WERI-Rb-1 (cell line): ENCODE measurements around the gene RUFY4.

Experiments used
- DNase-seq: peaks from one replicate; pipeline ENCODE4 v3.0.0-alpha.2; 2020
- H3K27ac ChIP-seq: fragments of 250-450 bp; sonication (Bioruptor Pico); 2 replicates; pipeline ENCODE4 v1.5.1; 2020; ENCODE audit warnings: mild to moderate bottlenecking, moderate library complexity
- H3K27me3 ChIP-seq: fragments of 250-450 bp; sonication (Bioruptor Pico); 2 replicates; pipeline ENCODE4 v1.5.1; 2021; ENCODE audit warnings: mild to moderate bottlenecking, low read depth, moderate library complexity; ENCODE audit not compliant: insufficient read depth, severe bottlenecking
- H3K36me3 ChIP-seq: fragments of 250-450 bp; sonication (Bioruptor Pico); 2 replicates; pipeline ENCODE4 v1.5.1; 2020; ENCODE audit warnings: mild to moderate bottlenecking, moderate library complexity
- H3K4me3 ChIP-seq: 2 replicates; pipeline ENCODE4 v1.5.1; 2011; ENCODE audit warnings: low read depth, mild to moderate bottlenecking, control low read depth, low read length
- H3K9me3 ChIP-seq: fragments of 250-450 bp; sonication (Bioruptor Pico); 2 replicates; pipeline ENCODE4 v1.5.1; 2021; ENCODE audit warnings: mild to moderate bottlenecking, moderate library complexity; ENCODE audit not compliant: severe bottlenecking
- TF ChIP-seq, protein P1 (sequence below): IDR thresholded peaks from 2 replicates; pipeline ENCODE4 v1.5.1; 2011; ENCODE audit warnings: low read depth, mild to moderate bottlenecking, control low read depth, inconsistent platforms, low read length

Gene RUFY4

DNA sequence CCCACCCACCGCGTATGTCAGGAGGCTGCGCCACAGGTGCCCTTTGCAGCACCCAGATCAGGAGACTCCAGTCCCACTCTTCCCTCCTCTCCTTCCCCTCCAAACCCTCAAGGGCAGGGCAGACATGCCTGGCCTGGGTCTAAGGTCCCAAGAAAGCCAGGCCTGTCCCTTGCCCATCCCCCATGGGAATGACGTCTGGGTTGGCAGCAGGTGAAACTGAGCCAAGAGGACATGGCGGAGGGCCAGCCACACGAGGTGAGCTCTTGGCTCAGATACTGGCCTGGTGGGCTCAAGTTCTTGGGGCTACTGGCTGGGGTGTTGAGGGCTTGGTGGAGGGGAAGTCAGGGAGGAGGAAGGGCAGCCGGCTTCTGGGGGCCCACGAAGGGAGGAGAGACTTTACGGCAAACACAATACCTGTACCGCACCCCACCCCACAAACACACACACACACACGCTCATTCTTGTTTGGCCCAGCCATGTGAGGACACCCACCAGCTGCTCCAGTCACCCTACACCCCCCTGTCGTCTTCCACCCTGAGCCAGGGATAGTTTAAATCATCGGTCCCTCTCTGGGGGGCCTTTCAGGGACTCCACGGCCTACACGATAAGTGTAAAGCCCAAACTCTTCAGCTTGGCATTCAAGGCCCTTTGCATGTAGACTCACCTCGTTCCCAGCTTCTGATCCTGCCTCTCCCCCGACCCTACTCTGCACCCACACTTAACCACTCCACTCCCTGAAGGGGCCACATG lies 42.2 kb upstream of the RUFY4 start:
- DNase-seq, result no peak
- no peaks in the 10 kb centered on the region for H3K9me3 ChIP-seq
- no peaks in the 10 kb centered on the region for H3K27me3 ChIP-seq
- no peaks in the 10 kb centered on the region for H3K36me3 ChIP-seq
- H3K4me3 ChIP-seq, result no peak overlapping the region
- H3K27ac ChIP-seq, result no peak overlapping the region
- TF ChIP-seq, protein P1, sequence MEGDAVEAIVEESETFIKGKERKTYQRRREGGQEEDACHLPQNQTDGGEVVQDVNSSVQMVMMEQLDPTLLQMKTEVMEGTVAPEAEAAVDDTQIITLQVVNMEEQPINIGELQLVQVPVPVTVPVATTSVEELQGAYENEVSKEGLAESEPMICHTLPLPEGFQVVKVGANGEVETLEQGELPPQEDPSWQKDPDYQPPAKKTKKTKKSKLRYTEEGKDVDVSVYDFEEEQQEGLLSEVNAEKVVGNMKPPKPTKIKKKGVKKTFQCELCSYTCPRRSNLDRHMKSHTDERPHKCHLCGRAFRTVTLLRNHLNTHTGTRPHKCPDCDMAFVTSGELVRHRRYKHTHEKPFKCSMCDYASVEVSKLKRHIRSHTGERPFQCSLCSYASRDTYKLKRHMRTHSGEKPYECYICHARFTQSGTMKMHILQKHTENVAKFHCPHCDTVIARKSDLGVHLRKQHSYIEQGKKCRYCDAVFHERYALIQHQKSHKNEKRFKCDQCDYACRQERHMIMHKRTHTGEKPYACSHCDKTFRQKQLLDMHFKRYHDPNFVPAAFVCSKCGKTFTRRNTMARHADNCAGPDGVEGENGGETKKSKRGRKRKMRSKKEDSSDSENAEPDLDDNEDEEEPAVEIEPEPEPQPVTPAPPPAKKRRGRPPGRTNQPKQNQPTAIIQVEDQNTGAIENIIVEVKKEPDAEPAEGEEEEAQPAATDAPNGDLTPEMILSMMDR, result no peak

DNA sequence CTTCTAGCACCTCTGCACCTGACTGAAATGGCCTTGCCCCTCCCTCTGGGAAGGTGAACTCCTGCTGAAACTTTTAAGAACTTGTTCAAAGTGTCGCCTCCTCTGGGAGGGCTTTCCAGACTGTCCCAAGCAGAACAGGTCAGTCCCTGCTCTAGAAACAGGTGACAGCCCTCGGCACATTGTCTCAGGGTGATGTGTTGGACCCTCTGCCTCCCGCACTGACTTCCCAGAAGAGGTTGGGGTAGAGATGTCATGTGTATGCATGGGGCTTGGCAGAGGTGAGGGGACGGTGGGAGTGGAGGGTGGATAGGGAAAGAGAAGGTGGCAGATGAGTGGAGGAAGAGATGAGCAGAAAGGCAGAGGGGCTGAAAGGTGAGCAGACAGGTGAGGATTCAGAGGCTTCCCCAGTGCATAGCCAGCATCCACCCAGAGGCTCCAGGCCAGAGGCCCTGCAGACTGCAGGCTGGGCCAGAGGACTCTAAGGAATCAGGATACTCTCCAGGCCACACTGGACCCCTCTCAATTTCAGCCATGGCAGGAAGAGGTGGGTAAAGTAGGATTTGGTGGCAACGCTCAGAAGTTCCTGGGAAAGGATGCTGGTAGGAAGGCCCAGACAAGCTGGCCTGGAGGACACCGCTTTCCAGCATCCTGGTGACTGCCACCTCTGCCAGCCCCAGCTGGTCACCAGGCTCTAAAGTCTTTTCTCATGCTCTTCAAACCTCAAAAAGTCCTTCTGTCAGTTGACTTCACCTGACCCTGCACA lies 41.4 kb upstream of the RUFY4 start:
- no peak for DNase-seq
- TF ChIP-seq, protein P1, result no peak

DNA sequence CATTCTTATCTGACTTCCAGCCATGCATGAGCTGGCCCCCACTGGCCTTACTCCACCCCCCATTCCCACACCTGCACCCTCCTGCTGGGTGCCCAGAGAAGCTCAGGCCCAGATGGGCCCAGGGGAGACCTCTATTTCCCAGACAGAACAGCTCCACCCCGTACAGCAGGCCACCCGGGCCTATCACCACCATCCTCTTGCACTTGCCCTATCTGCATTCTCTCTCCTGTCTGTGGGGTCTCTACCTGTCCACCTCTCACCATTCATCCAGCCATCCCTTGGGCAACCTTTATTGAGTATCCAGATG lies 40.9 kb upstream of the RUFY4 start:
- Histone ChIP-seq H3K4me3 (no peak overlapping the region), H3K36me3 (no peaks in the 10 kb centered on the region), H3K27ac (no peak overlapping the region), H3K9me3 (no peaks in the 10 kb centered on the region), H3K27me3 (no peaks in the 10 kb centered on the region)
- TF ChIP-seq, protein P1, result no peak
- no peak for DNase-seq

More for the DNA sequence above, 41.4 kb upstream of the RUFY4 start:
- Histone ChIP-seq H3K9me3 (no peaks in the 10 kb centered on the region), H3K27ac (no peak overlapping the region), H3K27me3 (no peaks in the 10 kb centered on the region), H3K36me3 (no peaks in the 10 kb centered on the region), H3K4me3 (no peak overlapping the region)

DNA sequence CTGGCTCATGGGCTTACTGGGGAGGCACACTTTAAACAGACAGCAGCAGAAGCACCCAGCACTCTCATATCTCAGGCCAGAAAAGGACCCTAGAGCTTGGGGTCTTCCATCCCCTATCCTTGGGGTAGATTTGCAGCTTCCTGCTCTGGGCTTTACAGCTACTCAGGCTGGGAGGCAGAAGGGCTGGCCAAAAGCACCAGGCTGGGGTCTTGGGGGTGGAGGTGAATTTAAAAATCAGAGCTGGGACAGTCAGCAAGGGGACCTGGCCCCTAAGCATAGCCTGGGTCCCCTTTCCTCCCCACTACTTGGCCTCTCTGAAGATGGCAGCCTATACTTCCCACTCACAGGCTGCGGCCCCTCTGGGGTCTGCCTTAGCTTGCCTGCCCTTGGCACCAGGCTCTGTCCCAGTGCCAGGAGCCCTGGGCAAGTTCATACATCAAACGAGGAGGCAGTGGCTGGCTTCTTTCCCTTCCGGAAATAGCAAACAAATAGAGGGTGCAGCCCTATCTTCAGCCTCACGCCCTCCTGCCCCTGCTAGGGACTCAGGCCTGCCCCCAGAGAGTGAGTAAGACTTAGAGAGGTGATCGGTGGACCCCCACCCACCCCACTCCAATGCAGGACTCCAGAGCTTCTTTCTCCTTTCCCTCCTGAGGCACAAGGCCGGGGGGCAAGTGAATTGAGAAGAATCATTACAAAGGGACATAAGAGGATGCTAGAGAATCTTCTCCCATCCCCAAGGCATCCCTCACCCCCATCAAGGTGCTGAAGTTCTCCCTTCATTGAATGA lies 40.3 kb upstream of the RUFY4 start:
- TF ChIP-seq, protein P1, result no peak
- H3K27ac ChIP-seq, result no peak overlapping the region
- no peaks in the 10 kb centered on the region for H3K9me3 ChIP-seq
- H3K4me3 ChIP-seq, result no peak overlapping the region
- no peaks in the 10 kb centered on the region for H3K36me3 ChIP-seq
- DNase-seq, result no peak
- no peaks in the 10 kb centered on the region for H3K27me3 ChIP-seq

DNA sequence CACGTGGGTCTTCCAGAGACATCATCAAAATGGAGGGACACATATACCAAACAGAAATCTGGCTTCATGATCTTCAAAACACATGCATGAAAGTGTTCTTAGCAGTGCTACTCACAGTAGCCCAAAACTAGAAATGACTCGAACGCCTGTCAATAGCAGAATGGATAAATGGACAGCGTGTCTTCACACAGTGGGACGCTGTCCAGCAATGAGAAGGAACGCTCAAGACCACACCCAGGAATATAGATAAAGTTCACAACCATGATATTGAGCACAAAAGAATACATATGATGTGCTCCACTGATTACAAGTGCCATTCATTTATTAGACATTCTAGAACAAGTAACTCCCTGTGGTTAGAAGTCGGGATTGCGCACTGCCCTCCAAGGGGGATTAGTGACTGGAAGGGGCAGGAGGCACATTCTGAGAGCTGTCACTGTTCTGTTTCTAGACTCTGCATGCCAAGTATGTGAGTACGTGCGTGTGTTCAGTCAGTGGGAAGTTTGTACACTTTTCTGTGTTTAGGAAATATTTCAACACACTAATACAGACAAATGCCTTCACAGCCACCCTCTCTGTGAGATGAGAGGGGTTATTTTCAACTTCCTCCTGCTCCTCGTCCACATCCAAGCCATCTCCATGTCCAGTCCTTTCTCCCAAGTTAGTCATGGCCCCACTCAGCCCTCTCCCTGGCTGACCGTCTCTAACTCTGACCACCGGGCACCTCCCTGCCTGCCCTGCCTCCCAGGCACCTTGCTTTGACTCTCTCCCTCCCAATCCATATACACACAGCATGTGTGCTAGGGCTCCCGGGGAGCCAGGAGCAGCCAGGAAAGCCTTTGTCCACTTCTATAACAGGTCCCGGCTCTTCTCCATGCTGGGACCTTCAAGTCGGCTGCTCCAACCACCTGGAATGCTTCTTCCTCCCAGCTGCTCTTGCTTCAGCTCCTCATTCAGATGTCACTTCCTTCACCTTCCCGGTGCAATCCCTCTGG lies 39.4 kb upstream of the RUFY4 start:
- Histone ChIP-seq H3K27me3 (no peaks in the 10 kb centered on the region), H3K36me3 (no peaks in the 10 kb centered on the region), H3K4me3 (no peak overlapping the region), H3K27ac (no peak overlapping the region), H3K9me3 (no peaks in the 10 kb centered on the region)
- TF ChIP-seq, protein P1, result no peak
- DNase-seq, result no peak
